Measurements from ENCODE around the gene CA5A. TPM values are rescaled to one million over a fixed set of nuclear protein-coding genes. Genes with fewer than 3 reads are reported as not detected.

The CA5A gene
- total and polyA plus RNA-seq, 2 of the 13 experiments (the other 11 are each of a cell fraction or from before 2014, with no cell fraction given): 66.8 to 106 TPM

GRCh38 chr16:87936375-87937230 lies at the start of gene CA5A (continued):
- TF ChIP-seq ZNF160 (CRISPR knock-in tag; IDR thresholded peaks at IDR 0.05) (no peak; the same call in none of the 2 replicates), ETV5 (CRISPR knock-in tag; IDR thresholded peaks at IDR 0.05; ENCODE audit: borderline replicate concordance) (no peak; the same call in 1 of the 2 replicates), HMGXB4 (CRISPR knock-in tag; IDR thresholded peaks at IDR 0.05; ENCODE audit: borderline replicate concordance in 1 of 2, low read depth in 1 of 2) (peak in 1 of 2 experiments; percentile 42; a peak in 3 of 4 replicates), NFE2L1 (CRISPR knock-in tag; IDR thresholded peaks at IDR 0.05; ENCODE audit: borderline replicate concordance) (no peak), FOXP1 (IDR thresholded peaks at IDR 0.05) (no peak), FOXP1 (CRISPR knock-in tag; IDR thresholded peaks at IDR 0.05) (peak; percentile 56), ZNF670 (CRISPR knock-in tag; IDR thresholded peaks at IDR 0.05; ENCODE audit: borderline replicate concordance) (peak; percentile 100), ZNF256 (CRISPR knock-in tag; conservative IDR thresholded peaks at IDR 0.05) (no peak), ZNF710 (CRISPR knock-in tag; IDR thresholded peaks at IDR 0.05; ENCODE audit: borderline replicate concordance) (peak; percentile 90; the same call in 1 of the 2 replicates), ZNF234 (CRISPR knock-in tag; conservative IDR thresholded peaks at IDR 0.05) (no peak), FOSL2 (CRISPR knock-in tag; IDR thresholded peaks at IDR 0.05) (peak; percentile 71), TIGD3 (CRISPR knock-in tag; IDR thresholded peaks at IDR 0.05; ENCODE audit: borderline replicate concordance) (0 out of 2 replicates have a peak, but pooled peaks have one; percentile 75), ZUFSP (CRISPR knock-in tag; IDR thresholded peaks at IDR 0.05; ENCODE audit: borderline replicate concordance) (no peak), ARID5B (CRISPR knock-in tag; IDR thresholded peaks at IDR 0.05) (peak; percentile 93), ZNF362 (CRISPR knock-in tag; IDR thresholded peaks at IDR 0.05; ENCODE audit: borderline replicate concordance) (peak; percentile 67; the same call in 1 of the 2 replicates)
